Measurements from ENCODE around the gene MYH14.

DNA sequence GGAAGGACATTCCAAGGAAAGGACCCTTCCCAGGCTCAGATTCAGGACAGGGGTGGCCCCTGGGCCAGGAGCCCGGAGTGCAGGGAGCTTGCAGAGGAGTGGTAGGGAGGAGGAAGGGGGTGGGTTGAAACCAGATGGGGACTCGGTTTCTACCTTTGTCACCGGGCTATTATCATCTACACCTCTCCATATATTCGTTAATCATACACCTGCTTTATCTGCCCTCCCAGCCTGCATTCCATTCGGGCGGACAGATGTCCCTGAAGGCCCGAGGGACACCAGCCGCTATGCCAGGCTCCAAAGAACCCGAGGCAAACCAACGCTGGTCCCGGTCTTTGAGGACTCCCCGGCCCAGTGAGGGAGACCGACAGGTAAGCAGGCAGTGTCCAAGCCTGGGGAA is 15.5 kb upstream of the MYH14 start:
- no peak for TF ChIP-seq FOSL1 (IDR thresholded peaks at IDR 0.05; ENCODE audit: insufficient read depth, low read depth, low read length)
- TF ChIP-seq EP300 (IDR thresholded peaks at IDR 0.05; ENCODE audit: borderline replicate concordance in 1 of 2, low read depth in 2 of 2, low read length in 2 of 2), result no peak
